CD14-positive monocyte (primary cell): Measurements from ENCODE around the gene CASP10. TPM values are rescaled to one million over a fixed set of nuclear protein-coding genes. Genes with fewer than 3 reads are reported as not detected.

ENCODE experiments used
- DNase-seq, 3 donors: peaks; one replicate each; pipeline ENCODE4 v3.0.0-alpha.2; 2011 to 2022
- H2AFZ ChIP-seq: 2 replicates; pipeline ENCODE4 v1.6.0; 2012; ENCODE audit warnings: mild to moderate bottlenecking, low read depth, low read length, inconsistent platforms; ENCODE audit not compliant: insufficient read depth, poor library complexity, severe bottlenecking
- H3K27ac ChIP-seq, 2 donors: 1 replicate in 1 of 2; 2 replicates in 1 of 2; pipeline ENCODE4 v1.5.1; 2012 to 2013; ENCODE audit warnings: low read length in 2 of 2, control low read depth in 1 of 2, inconsistent platforms in 1 of 2, low read depth in 1 of 2, mild to moderate bottlenecking in 1 of 2
- H3K27me3 ChIP-seq, 2 donors: one replicate each; pipeline versions ENCODE4 v1.6.0 to v1.6.1; 2011 to 2013; ENCODE audit warnings: low read length in 2 of 2; ENCODE audit not compliant: control insufficient read depth in 2 of 2, insufficient read depth in 2 of 2
- H3K36me3 ChIP-seq, 2 donors: replicated peaks in 1 of 2; 1 replicate in 1 of 2; 2 replicates in 1 of 2; pipeline versions ENCODE4 v1.5.1 to v1.6.1; 2012 to 2013; ENCODE audit warnings: low read length in 2 of 2, control low read depth in 1 of 2, inconsistent platforms in 1 of 2, mild to moderate bottlenecking in 1 of 2; ENCODE audit not compliant: insufficient read depth in 2 of 2, control insufficient read depth in 1 of 2
- H3K4me1 ChIP-seq, 2 donors: 1 replicate in 1 of 2; 2 replicates in 1 of 2; pipeline versions ENCODE4 v1.5.1 to v1.6.1; 2012 to 2013; ENCODE audit warnings: low read length in 2 of 2, control low read depth in 1 of 2, inconsistent platforms in 1 of 2, mild to moderate bottlenecking in 1 of 2, moderate library complexity in 1 of 2; ENCODE audit not compliant: insufficient read depth in 2 of 2, control insufficient read depth in 1 of 2
- H3K4me2 ChIP-seq: replicated peaks from 2 replicates; pipeline ENCODE3; 2012; ENCODE audit warnings: low read length, moderate library complexity, mild to moderate bottlenecking; ENCODE audit not compliant: poor library complexity, severe bottlenecking; ENCODE audit errors: extremely low read depth
- H3K4me3 ChIP-seq, 3 experiments: fragments of 200-600 bp in 1 of 3; sonication (generic) in 1 of 3; replicated peaks in 1 of 3; 1 replicate in 2 of 3; 2 replicates in 1 of 3; pipeline ENCODE4 v1.5.1; 2011 to 2013; ENCODE audit warnings: low read length in 3 of 3, mild to moderate bottlenecking in 3 of 3, control low read depth in 2 of 3, low read depth in 2 of 3, inconsistent platforms in 1 of 3, moderate library complexity in 1 of 3
- H3K79me2 ChIP-seq: 2 replicates; pipeline ENCODE4 v1.6.0; 2012; ENCODE audit warnings: mild to moderate bottlenecking, control low read depth, inconsistent platforms, low read length, moderate library complexity; ENCODE audit not compliant: insufficient read depth
- H3K9ac ChIP-seq: 2 replicates; pipeline ENCODE4 v1.6.0; 2017; ENCODE audit warnings: low read length, mild to moderate bottlenecking; ENCODE audit not compliant: insufficient read depth, poor library complexity, severe bottlenecking
- H3K9me3 ChIP-seq, 2 donors: replicated peaks in 1 of 2; 1 replicate in 1 of 2; 2 replicates in 1 of 2; pipeline versions ENCODE4 v1.5.1 to v1.6.1; 2012 to 2013; ENCODE audit warnings: low read length in 2 of 2, control low read depth in 1 of 2; ENCODE audit not compliant: control insufficient read depth in 1 of 2, insufficient read depth in 1 of 2
- H4K20me1 ChIP-seq: 2 replicates; pipeline ENCODE4 v1.6.0; 2012; ENCODE audit warnings: mild to moderate bottlenecking, low read length, control low read depth, moderate library complexity; ENCODE audit not compliant: insufficient read depth
- H3K27ac Mint-ChIP-seq, 7 donors: one replicate each; pipeline ENCODE4 v1.8.0; 2020; ENCODE audit warnings: mild to moderate bottlenecking in 7 of 7, mixed read lengths in 7 of 7, moderate library complexity in 6 of 7, inconsistent platforms in 2 of 7
- H3K27me3 Mint-ChIP-seq, 3 donors: one replicate each; pipeline ENCODE4 v1.8.0; 2021 to 2022; ENCODE audit warnings: low read depth in 3 of 3, mild to moderate bottlenecking in 3 of 3, mixed read lengths in 3 of 3, moderate library complexity in 3 of 3, inconsistent platforms in 1 of 3
- H3K36me3 Mint-ChIP-seq, 2 donors: one replicate each; pipeline ENCODE4 v1.8.0; 2020; ENCODE audit warnings: mixed read lengths in 2 of 2, inconsistent platforms in 1 of 2, mild to moderate bottlenecking in 1 of 2
- H3K4me1 Mint-ChIP-seq: one replicate; pipeline ENCODE4 v1.8.0; 2020; ENCODE audit warnings: mild to moderate bottlenecking, mixed read lengths
- H3K4me3 Mint-ChIP-seq, 2 donors: one replicate each; pipeline ENCODE4 v1.8.0; 2020; ENCODE audit warnings: mild to moderate bottlenecking in 2 of 2, mixed read lengths in 2 of 2, moderate library complexity in 1 of 2
- H3K9me3 Mint-ChIP-seq, 7 donors: one replicate each; pipeline ENCODE4 v1.8.0; 2020 to 2022; ENCODE audit warnings: mixed read lengths in 7 of 7, mild to moderate bottlenecking in 6 of 7, moderate library complexity in 6 of 7, inconsistent platforms in 2 of 7
- WGBS: methylation state at CpG from one replicate; pipeline ENCODE4 v1.1.5; 2013; ENCODE audit warnings: missing lambda C conversion rate; ENCODE audit not compliant: insufficient coverage; 5-methylcytosine and 5-hydroxymethylcytosine counted together
- intact Hi-C, 2 donors: fragments of 100-400 bp; cut with micrococcal nuclease; formaldehyde crosslinking; loops; one replicate each; pipeline versions ENCODE4 v1.15.0 to v1.15.1; 2023
- polyA plus RNA-seq, 3 donors: library from polyadenylated mRNA; depleted of rRNA in 1 of 3; unstranded in 2 of 3; stranded (reverse) in 1 of 3; fragments of 300-500 nt in 2 of 3; fragments of >200 nt in 1 of 3; fragmentation: Illumina TruSeq in 2 of 3; gene quantifications; 1 replicate in 2 of 3; 2 replicates in 1 of 3; pipeline ENCODE4 v1.2.3, GENCODE V29; 2012 to 2021
- TF ChIP-seq, protein P1 (sequence below): fragments of 200-600 bp; IDR thresholded peaks from one replicate; pipeline ENCODE4 v1.8.0; 2022; ENCODE audit warnings: antibody characterized with exemption, mild to moderate bottlenecking

Gene CASP10
- polyA plus RNA-seq, 3 donors: 17.7 to 23.3 (median 18.9) TPM

DNA sequence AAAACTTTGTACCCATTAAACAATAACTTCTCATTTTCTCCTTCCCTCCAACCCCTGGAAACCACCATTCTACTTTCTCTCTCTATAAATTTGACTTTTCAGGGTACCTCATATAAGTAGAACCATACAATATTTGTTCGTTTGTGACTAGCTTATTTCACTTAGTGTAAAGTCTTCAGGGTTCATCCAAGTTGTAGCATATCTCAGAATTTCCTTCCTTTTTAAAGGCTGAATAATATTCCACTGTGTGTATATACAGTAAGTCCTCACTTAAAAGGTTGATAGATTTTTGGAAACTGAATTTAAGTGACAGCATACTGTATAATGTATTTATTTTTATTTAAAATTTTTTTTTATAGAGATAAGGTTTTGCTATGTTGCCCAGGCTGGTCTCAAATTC is 13.9 kb downstream of the CASP10 start:
- Histone ChIP-seq H2AFZ (no peak overlapping the region), H3K27ac (peak overlapping the region in 1 of 2 donors; percentile 15), H3K4me1 (peaks cover 17 to 29% of the 10 kb centered on the region in 2 donors), H3K79me2 (peaks cover 42% of the 10 kb centered on the region), H4K20me1 (peaks cover 51% of the 10 kb centered on the region), H3K9me3 (no peaks in the 10 kb centered on the region), H3K4me2 (no peak overlapping the region), H3K4me3 (no peak overlapping the region), H3K9ac (no peak overlapping the region), H3K36me3 (peaks cover 53 to 75% of the 10 kb centered on the region in 2 donors), H3K27me3 (no peaks in the 10 kb centered on the region)
- TF ChIP-seq, protein P1, sequence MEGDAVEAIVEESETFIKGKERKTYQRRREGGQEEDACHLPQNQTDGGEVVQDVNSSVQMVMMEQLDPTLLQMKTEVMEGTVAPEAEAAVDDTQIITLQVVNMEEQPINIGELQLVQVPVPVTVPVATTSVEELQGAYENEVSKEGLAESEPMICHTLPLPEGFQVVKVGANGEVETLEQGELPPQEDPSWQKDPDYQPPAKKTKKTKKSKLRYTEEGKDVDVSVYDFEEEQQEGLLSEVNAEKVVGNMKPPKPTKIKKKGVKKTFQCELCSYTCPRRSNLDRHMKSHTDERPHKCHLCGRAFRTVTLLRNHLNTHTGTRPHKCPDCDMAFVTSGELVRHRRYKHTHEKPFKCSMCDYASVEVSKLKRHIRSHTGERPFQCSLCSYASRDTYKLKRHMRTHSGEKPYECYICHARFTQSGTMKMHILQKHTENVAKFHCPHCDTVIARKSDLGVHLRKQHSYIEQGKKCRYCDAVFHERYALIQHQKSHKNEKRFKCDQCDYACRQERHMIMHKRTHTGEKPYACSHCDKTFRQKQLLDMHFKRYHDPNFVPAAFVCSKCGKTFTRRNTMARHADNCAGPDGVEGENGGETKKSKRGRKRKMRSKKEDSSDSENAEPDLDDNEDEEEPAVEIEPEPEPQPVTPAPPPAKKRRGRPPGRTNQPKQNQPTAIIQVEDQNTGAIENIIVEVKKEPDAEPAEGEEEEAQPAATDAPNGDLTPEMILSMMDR: no peak
- H3K27me3 Mint-ChIP-seq: no peaks in the 10 kb centered on the region
- no peak for DNase-seq
- peaks cover 30% of the 10 kb centered on the region for H3K4me1 Mint-ChIP-seq
- H3K27ac Mint-ChIP-seq: peak overlapping the region in 1 of 7 donors; percentile 21
- H3K36me3 Mint-ChIP-seq: peaks cover 61 to 83% of the 10 kb centered on the region in 2 donors
- no peak overlapping the region for H3K4me3 Mint-ChIP-seq
- no CpG with 5 or more reads among the region's 1 CpG for WGBS
- no peaks in the 10 kb centered on the region for H3K9me3 Mint-ChIP-seq
- intact Hi-C loops: no loop called here

DNA sequence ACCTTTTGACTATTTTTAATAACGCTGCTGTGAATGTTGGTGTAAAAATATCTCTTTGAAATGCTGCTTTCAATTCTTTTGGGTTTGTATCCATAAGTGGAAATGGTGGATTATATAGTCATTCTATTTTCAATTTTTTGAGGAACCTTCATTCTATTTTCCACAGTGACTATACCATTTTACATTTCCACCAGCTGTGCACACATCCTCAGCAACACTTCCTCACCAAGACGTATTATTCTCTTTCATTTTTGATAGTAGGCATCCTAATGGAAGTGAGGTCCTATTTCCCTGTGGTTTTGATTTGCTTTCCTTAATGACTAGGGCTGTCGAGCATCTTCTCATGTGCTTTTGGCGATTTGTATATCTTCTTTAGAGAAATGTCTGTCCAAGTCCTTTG is 14.8 kb downstream of the CASP10 start:
- Histone ChIP-seq H3K27ac (peak overlapping the region in 1 of 2 donors; percentile 43), H3K79me2 (peaks cover 34% of the 10 kb centered on the region), H3K36me3 (peaks cover 52 to 75% of the 10 kb centered on the region in 2 donors), H3K9me3 (no peaks in the 10 kb centered on the region), H2AFZ (no peak overlapping the region), H3K4me3 (no peak overlapping the region), H3K9ac (no peak overlapping the region), H4K20me1 (peaks cover 46% of the 10 kb centered on the region), H3K27me3 (no peaks in the 10 kb centered on the region), H3K4me1 (peaks cover 17 to 30% of the 10 kb centered on the region in 2 donors), H3K4me2 (no peak overlapping the region)
- H3K9me3 Mint-ChIP-seq: no peaks in the 10 kb centered on the region
- H3K4me3 Mint-ChIP-seq: no peak overlapping the region
- WGBS: 67% methylated on average over 2 of the region's 4 CpGs
- H3K27ac Mint-ChIP-seq: peak overlapping the region in 5 of 7 donors; percentile 3 to 71 (median 5)
- intact Hi-C loops: no loop called here
- H3K36me3 Mint-ChIP-seq: peaks cover 57 to 81% of the 10 kb centered on the region in 2 donors
- TF ChIP-seq, protein P1: no peak
- peaks cover 31% of the 10 kb centered on the region for H3K4me1 Mint-ChIP-seq
- no peaks in the 10 kb centered on the region for H3K27me3 Mint-ChIP-seq
- no peak for DNase-seq
